Choroid plexus epithelial cell (primary cell): ENCODE data around the gene CYP39A1.

Experiments used
- DNase-seq: peaks from one replicate; pipeline ENCODE4 v3.0.0-alpha.2; 2010; ENCODE audit warnings: low read depth
- H3K4me3 ChIP-seq: 2 replicates; pipeline ENCODE4 v1.5.1; 2011; ENCODE audit warnings: low read depth, mild to moderate bottlenecking, control low read depth, low read length, moderate library complexity
- CTCF ChIP-seq: conservative IDR thresholded peaks from 2 replicates; pipeline ENCODE4 v1.5.1; 2011; ENCODE audit warnings: low read depth, mild to moderate bottlenecking, control low read depth, inconsistent platforms, low read length, moderate library complexity

CYP39A1 gene

GRCh38 chr6:46510651-46511050, 142.0 kb downstream of the CYP39A1 start:
- TF ChIP-seq CTCF: no peak
- peak; percentile 94 for DNase-seq
- H3K4me3 ChIP-seq: no peak overlapping the region

- H3K4me3 ChIP-seq: no peak overlapping the region
- TF ChIP-seq CTCF: no peak
- DNase-seq: no peak
Observed at GRCh38 chr6:46509981-46510510, 142.6 kb downstream of the CYP39A1 start.

- no peak overlapping the region for H3K4me3 ChIP-seq
- no peak for TF ChIP-seq CTCF
- no peak for DNase-seq
Observed at GRCh38 chr6:46509063-46509462, 143.6 kb downstream of the CYP39A1 start.

- no peak for TF ChIP-seq CTCF
- DNase-seq: no peak
Observed at GRCh38 chr6:46507426-46507825, 145.2 kb downstream of the CYP39A1 start.

GRCh38 chr6:46505693-46506512, 146.7 kb downstream of the CYP39A1 start:
- no peak for TF ChIP-seq CTCF
- no peak for DNase-seq
- H3K4me3 ChIP-seq: no peak overlapping the region

More at GRCh38 chr6:46507426-46507825, 145.2 kb downstream of the CYP39A1 start:
- no peak overlapping the region for H3K4me3 ChIP-seq

- TF ChIP-seq CTCF: no peak
- H3K4me3 ChIP-seq: no peak overlapping the region
- DNase-seq: no peak
Observed at GRCh38 chr6:46504242-46504641, 148.4 kb downstream of the CYP39A1 start.
